IMR-90 (cell line): ENCODE results near the gene SLC15A1. TPM values are rescaled to one million over a fixed set of nuclear protein-coding genes. Genes with fewer than 3 reads are reported as not detected.

Source experiments
- ATAC-seq: fragments of 200-7000 bp; cut with Tn5 transposase; 2 replicates; pipeline ENCODE4 v1.9.1; 2020; ENCODE audit warnings: low read depth, mild to moderate bottlenecking, moderate library complexity
- BruUV-seq: library from RNA; stranded (reverse); fragments of 400-500 nt; replicated peaks from 2 replicates; lab custom pipeline; 2021; lab: Mats Ljungman, UMichigan
- CTCF ChIA-PET: fragments of 300-600 bp; formaldehyde crosslinking; extraction: SDS; loops from one replicate; lab custom pipeline; 2021; ENCODE audit warnings: antibody characterized with exemption; lab: Yijun Ruan, JAX
- POLR2A ChIA-PET: fragments of 300-600 bp; sonication (Branson Sonifier 250); formaldehyde crosslinking; loops from one replicate; lab custom pipeline; 2022; ENCODE audit warnings: antibody characterized with exemption; ENCODE audit not compliant: unreplicated experiment; lab: Charles Lee
- DNase-seq: peaks from one replicate; pipeline ENCODE4 v3.0.0; 2013
- H2AFZ ChIP-seq: replicated peaks from 2 replicates; pipeline ENCODE3; 2013; ENCODE audit warnings: low read length, mild to moderate bottlenecking; ENCODE audit not compliant: poor library complexity
- H2AK5ac ChIP-seq: 2 replicates; pipeline ENCODE4 v1.6.1; 2013; ENCODE audit warnings: low read depth, low read length, inconsistent platforms
- H2AK9ac ChIP-seq: replicated peaks from 2 replicates; pipeline ENCODE3; 2013; ENCODE audit warnings: mild to moderate bottlenecking, low read depth, low read length, moderate library complexity; ENCODE audit not compliant: poor library complexity
- H2BK120ac ChIP-seq: 2 replicates; pipeline ENCODE4 v1.6.1; 2013; ENCODE audit warnings: low read depth, low read length, inconsistent platforms
- H2BK15ac ChIP-seq: 3 replicates; pipeline ENCODE4 v1.6.1; 2013; ENCODE audit warnings: low read depth, low read length, inconsistent platforms
- H2BK20ac ChIP-seq: 2 replicates; pipeline ENCODE4 v1.6.1; 2013; ENCODE audit warnings: low read depth, mild to moderate bottlenecking, inconsistent platforms, low read length, moderate library complexity
- H2BK5ac ChIP-seq: 2 replicates; pipeline ENCODE4 v1.6.1; 2013; ENCODE audit warnings: mild to moderate bottlenecking, low read depth, low read length, inconsistent platforms; ENCODE audit not compliant: poor library complexity, severe bottlenecking
- H3K14ac ChIP-seq: replicated peaks from 2 replicates; pipeline ENCODE4 v1.6.1; 2013; ENCODE audit warnings: low read depth, low read length, inconsistent platforms
- H3K18ac ChIP-seq: 2 replicates; pipeline ENCODE4 v1.6.1; 2013; ENCODE audit warnings: low read depth, low read length, control low read depth
- H3K23ac ChIP-seq: 2 replicates; pipeline ENCODE4 v1.6.1; 2013; ENCODE audit warnings: low read depth, low read length, inconsistent platforms
- H3K27ac ChIP-seq: 2 replicates; pipeline ENCODE4 v1.5.1; 2013; ENCODE audit warnings: mild to moderate bottlenecking, control low read depth, low read length; ENCODE audit not compliant: insufficient read depth
- H3K27me3 ChIP-seq: 2 replicates; pipeline ENCODE4 v1.6.1; 2013; ENCODE audit warnings: low read length; ENCODE audit not compliant: control insufficient read depth, insufficient read depth
- H3K36me3 ChIP-seq: 2 replicates; pipeline ENCODE4 v1.6.1; 2013; ENCODE audit warnings: low read length, mixed read lengths; ENCODE audit not compliant: control insufficient read depth, insufficient read depth
- H3K4ac ChIP-seq: 2 replicates; pipeline ENCODE4 v1.6.1; 2013; ENCODE audit warnings: low read depth, low read length, inconsistent platforms
- H3K4me1 ChIP-seq: 2 replicates; pipeline ENCODE4 v1.6.1; 2013; ENCODE audit warnings: low read length, mixed read lengths; ENCODE audit not compliant: control insufficient read depth, insufficient read depth
- H3K4me2 ChIP-seq: 2 replicates; pipeline ENCODE4 v1.6.1; 2013; ENCODE audit warnings: low read depth, mild to moderate bottlenecking, control low read depth, low read length, moderate library complexity
- H3K4me3 ChIP-seq: 2 replicates; pipeline ENCODE4 v1.5.1; 2013; ENCODE audit warnings: low read depth, mild to moderate bottlenecking, control low read depth, low read length, moderate library complexity; ENCODE audit not compliant: insufficient read depth
- H3K56ac ChIP-seq: 2 replicates; pipeline ENCODE4 v1.6.1; 2013; ENCODE audit warnings: low read length, inconsistent platforms; ENCODE audit not compliant: insufficient read depth; ENCODE audit errors: extremely low read depth
- H3K79me1 ChIP-seq, 2 experiments: 2 replicates each; pipeline ENCODE4 v1.6.1; 2013; ENCODE audit warnings: low read length in 2 of 2, inconsistent platforms in 1 of 2, low read depth in 1 of 2
- H3K9ac ChIP-seq: 2 replicates; pipeline ENCODE4 v1.6.1; 2013; ENCODE audit warnings: low read depth, low read length, control low read depth
- H3K9me1 ChIP-seq: 2 replicates; pipeline ENCODE4 v1.6.1; 2013; ENCODE audit warnings: low read length, inconsistent platforms; ENCODE audit not compliant: insufficient read depth
- H3K9me3 ChIP-seq: 2 replicates; pipeline ENCODE4 v1.6.1; 2013; ENCODE audit warnings: low read length; ENCODE audit not compliant: control insufficient read depth, insufficient read depth
- H4K20me1 ChIP-seq: 2 replicates; pipeline ENCODE4 v1.6.1; 2013; ENCODE audit warnings: low read length, inconsistent platforms; ENCODE audit not compliant: insufficient read depth
- H4K5ac ChIP-seq: 2 replicates; pipeline ENCODE4 v1.6.1; 2013; ENCODE audit warnings: mild to moderate bottlenecking, low read depth, low read length, control low read depth
- H4K8ac ChIP-seq, 2 experiments: 2 replicates each; pipeline ENCODE4 v1.6.1; 2013; ENCODE audit warnings: low read depth in 2 of 2, low read length in 2 of 2, control low read depth in 1 of 2, inconsistent platforms in 1 of 2
- H4K91ac ChIP-seq: 2 replicates; pipeline ENCODE4 v1.6.1; 2013; ENCODE audit warnings: low read depth, low read length, inconsistent platforms; ENCODE audit not compliant: insufficient read depth
- BHLHE40 ChIP-seq: fragments of 150-350 bp; IDR thresholded peaks from 2 replicates; pipeline ENCODE4 v1.6.1; 2016; ENCODE audit warnings: mild to moderate bottlenecking, low read depth, low read length
- CEBPB ChIP-seq: IDR thresholded peaks from 2 replicates; pipeline ENCODE4 v1.6.1; 2012; ENCODE audit warnings: low read depth, low read length, improper control_type of control experiment
- CHD1 ChIP-seq: IDR thresholded peaks from 2 replicates; pipeline ENCODE4 v1.6.1; 2012; ENCODE audit warnings: low read depth, low read length, improper control_type of control experiment
- FOS ChIP-seq: fragments of 150-350 bp; IDR thresholded peaks from 2 replicates; pipeline ENCODE4 v1.6.1; 2016; ENCODE audit warnings: low read depth, low read length
- MAFK ChIP-seq: IDR thresholded peaks from 2 replicates; pipeline ENCODE4 v1.6.1; 2012; ENCODE audit warnings: low read depth, low read length, improper control_type of control experiment
- MAZ ChIP-seq: IDR thresholded peaks from 2 replicates; pipeline ENCODE4 v1.6.1; 2012; ENCODE audit warnings: low read depth, mild to moderate bottlenecking, low read length, improper control_type of control experiment, moderate library complexity, borderline replicate concordance
- MXI1 ChIP-seq: IDR thresholded peaks from 2 replicates; pipeline ENCODE4 v1.6.1; 2012; ENCODE audit warnings: low read depth, mild to moderate bottlenecking, low read length, moderate library complexity, borderline replicate concordance
- NFE2L2 ChIP-seq: fragments of 150-350 bp; IDR thresholded peaks from 2 replicates; pipeline ENCODE4 v1.6.1; 2016; ENCODE audit warnings: low read depth, mild to moderate bottlenecking, low read length
- POLR2A ChIP-seq: IDR thresholded peaks from 2 replicates; pipeline ENCODE4 v1.6.1; 2012; ENCODE audit warnings: mild to moderate bottlenecking, low read depth, low read length
- RAD21 ChIP-seq: IDR thresholded peaks from 2 replicates; pipeline ENCODE4 v1.6.1; 2012; ENCODE audit warnings: low read length, improper control_type of control experiment
- RCOR1 ChIP-seq: IDR thresholded peaks from 2 replicates; pipeline ENCODE4 v1.6.1; 2012; ENCODE audit warnings: mild to moderate bottlenecking, low read length, improper control_type of control experiment; ENCODE audit not compliant: insufficient replicate concordance
- RFX5 ChIP-seq: IDR thresholded peaks from 2 replicates; pipeline ENCODE4 v1.8.0; 2012; ENCODE audit warnings: low read depth, mild to moderate bottlenecking, low read length, moderate library complexity
- SMC3 ChIP-seq: fragments of 150-350 bp; IDR thresholded peaks from 2 replicates; pipeline ENCODE4 v1.6.1; 2016; ENCODE audit warnings: low read depth, mild to moderate bottlenecking, antibody characterized with exemption, low read length, moderate library complexity
- WGBS, 2 experiments: methylation state at CpG; one replicate each; pipeline versions ENCODE4 v1.1.5 to v1.1.7; 2013; ENCODE audit warnings: missing lambda C conversion rate in 2 of 2; ENCODE audit not compliant: insufficient read length in 1 of 2; ENCODE audit errors: extremely low coverage in 2 of 2; 5-methylcytosine and 5-hydroxymethylcytosine counted together
- dilution Hi-C: fragments of 300-500 bp; cut with HindIII; formaldehyde crosslinking; loops from one replicate; pipeline ENCODE4 v1.14.3; 2018; ENCODE audit warnings: low sequenced_read_pairs; ENCODE audit not compliant: unreplicated experiment
- in situ Hi-C: fragments of 300-500 bp; cut with MboI; formaldehyde crosslinking; loops from 3 replicates; pipeline ENCODE4 v1.14.3; 2019; ENCODE audit warnings: low sequenced_read_pairs, inconsistent platforms, mixed read lengths
- intact Hi-C: fragments of 100-400 bp; cut with micrococcal nuclease; formaldehyde crosslinking; loops from 2 replicates; pipeline ENCODE4 v1.10.0; 2022
- polyA plus RNA-seq, 3 experiments: library from polyadenylated mRNA; depleted of rRNA; stranded (reverse); fragments of >200 nt; gene quantifications; 2 replicates each; pipeline ENCODE4 v1.2.3, GENCODE V29; 2012; ENCODE audit warnings: low replicate concordance in 1 of 3
- total RNA-seq: library from RNA; depleted of rRNA; stranded (reverse); fragments of >200 nt; gene quantifications from 2 replicates; pipeline ENCODE4 v1.2.3, GENCODE V29; 2012
- TF ChIP-seq, protein P1 (sequence below): fragments of 150-350 bp; IDR thresholded peaks from 2 replicates; pipeline ENCODE4 v1.6.1; 2016; ENCODE audit warnings: low read depth, mild to moderate bottlenecking, low read length, moderate library complexity, borderline replicate concordance
- TF ChIP-seq, protein P2 (sequence below): conservative IDR thresholded peaks from 2 replicates; pipeline ENCODE4 v1.5.1; 2012; ENCODE audit warnings: mild to moderate bottlenecking, low read depth, low read length, improper control_type of control experiment
- TF ChIP-seq, protein P3 (sequence below): fragments of 150-350 bp; IDR thresholded peaks from 2 replicates; pipeline ENCODE4 v1.6.1; 2017; ENCODE audit warnings: mild to moderate bottlenecking, antibody characterized with exemption, low read length, low read depth

SLC15A1 gene
- total and polyA plus RNA-seq, 2 of the 4 experiments (the other 2 are of a cell fraction) = not detected

DNA sequence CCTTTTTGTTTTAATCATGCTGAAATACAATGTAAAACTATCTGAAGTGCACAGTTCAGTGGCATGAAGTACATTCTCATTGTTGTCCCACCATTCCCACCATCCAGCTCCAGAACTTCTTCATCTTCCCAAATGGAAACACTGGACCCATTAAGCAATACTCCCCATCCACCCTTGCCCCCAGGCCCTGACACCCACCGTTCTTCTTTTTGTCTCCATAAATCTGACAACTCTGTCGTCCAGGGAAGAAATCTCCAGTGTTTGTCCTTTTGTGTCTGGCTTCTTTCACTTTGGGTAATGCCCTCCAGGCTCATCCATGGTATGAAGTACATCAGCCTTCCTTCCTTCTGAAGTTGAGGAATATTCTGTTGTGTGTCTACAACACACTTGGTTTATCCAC, 2.6 kb upstream of the SLC15A1 start:
- Histone ChIP-seq H3K79me1 (no peaks in the 10 kb centered on the region), H3K9me1 (no peaks in the 10 kb centered on the region), H2BK20ac (no peak overlapping the region), H2AK5ac (no peak overlapping the region), H3K27ac (no peak overlapping the region), H2AFZ (no peak overlapping the region), H2BK5ac (no peak overlapping the region), H4K8ac (no peak overlapping the region), H3K27me3 (peaks cover 37% of the 10 kb centered on the region), H3K4ac (no peak overlapping the region), H3K4me1 (no peaks in the 10 kb centered on the region; the same call in 1 of the 2 replicates), H2BK120ac (no peak overlapping the region), H3K56ac (no peak overlapping the region), H3K14ac (no peak overlapping the region), H3K18ac (no peak overlapping the region), H3K4me3 (no peak overlapping the region), H3K4me2 (no peak overlapping the region), H4K91ac (no peak overlapping the region), H4K20me1 (no peaks in the 10 kb centered on the region), H2AK9ac (no peak overlapping the region), H2BK15ac (no peak overlapping the region), H3K23ac (no peak overlapping the region), H4K5ac (no peak overlapping the region), H3K36me3 (no peaks in the 10 kb centered on the region; the same call in 1 of the 2 replicates), H3K9ac (no peak overlapping the region), H3K9me3 (peaks cover 9% of the 10 kb centered on the region)
- CTCF ChIA-PET = no interaction called here
- in situ Hi-C loops (no loop called here), dilution Hi-C loops (no loop called here), intact Hi-C loops (no loop called here)
- ATAC-seq (no peak), DNase-seq (no peak)
- BruUV-seq = no TSS peak
- no CpG with 5 or more reads among the region's 2 CpGs for WGBS, 2 experiments
- TF ChIP-seq MAFK (no peak), NFE2L2 (no peak), SMC3 (no peak), MXI1 (no peak), RAD21 (no peak), CHD1 (no peak), FOS (no peak), MAZ (no peak), RFX5 (no peak), CEBPB (no peak), POLR2A (no peak), RCOR1 (no peak), BHLHE40 (no peak)
- TF ChIP-seq, protein P1, sequence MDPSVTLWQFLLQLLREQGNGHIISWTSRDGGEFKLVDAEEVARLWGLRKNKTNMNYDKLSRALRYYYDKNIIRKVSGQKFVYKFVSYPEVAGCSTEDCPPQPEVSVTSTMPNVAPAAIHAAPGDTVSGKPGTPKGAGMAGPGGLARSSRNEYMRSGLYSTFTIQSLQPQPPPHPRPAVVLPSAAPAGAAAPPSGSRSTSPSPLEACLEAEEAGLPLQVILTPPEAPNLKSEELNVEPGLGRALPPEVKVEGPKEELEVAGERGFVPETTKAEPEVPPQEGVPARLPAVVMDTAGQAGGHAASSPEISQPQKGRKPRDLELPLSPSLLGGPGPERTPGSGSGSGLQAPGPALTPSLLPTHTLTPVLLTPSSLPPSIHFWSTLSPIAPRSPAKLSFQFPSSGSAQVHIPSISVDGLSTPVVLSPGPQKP = no peak
- TF ChIP-seq, protein P2, sequence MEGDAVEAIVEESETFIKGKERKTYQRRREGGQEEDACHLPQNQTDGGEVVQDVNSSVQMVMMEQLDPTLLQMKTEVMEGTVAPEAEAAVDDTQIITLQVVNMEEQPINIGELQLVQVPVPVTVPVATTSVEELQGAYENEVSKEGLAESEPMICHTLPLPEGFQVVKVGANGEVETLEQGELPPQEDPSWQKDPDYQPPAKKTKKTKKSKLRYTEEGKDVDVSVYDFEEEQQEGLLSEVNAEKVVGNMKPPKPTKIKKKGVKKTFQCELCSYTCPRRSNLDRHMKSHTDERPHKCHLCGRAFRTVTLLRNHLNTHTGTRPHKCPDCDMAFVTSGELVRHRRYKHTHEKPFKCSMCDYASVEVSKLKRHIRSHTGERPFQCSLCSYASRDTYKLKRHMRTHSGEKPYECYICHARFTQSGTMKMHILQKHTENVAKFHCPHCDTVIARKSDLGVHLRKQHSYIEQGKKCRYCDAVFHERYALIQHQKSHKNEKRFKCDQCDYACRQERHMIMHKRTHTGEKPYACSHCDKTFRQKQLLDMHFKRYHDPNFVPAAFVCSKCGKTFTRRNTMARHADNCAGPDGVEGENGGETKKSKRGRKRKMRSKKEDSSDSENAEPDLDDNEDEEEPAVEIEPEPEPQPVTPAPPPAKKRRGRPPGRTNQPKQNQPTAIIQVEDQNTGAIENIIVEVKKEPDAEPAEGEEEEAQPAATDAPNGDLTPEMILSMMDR = no peak
- TF ChIP-seq, protein P3, sequence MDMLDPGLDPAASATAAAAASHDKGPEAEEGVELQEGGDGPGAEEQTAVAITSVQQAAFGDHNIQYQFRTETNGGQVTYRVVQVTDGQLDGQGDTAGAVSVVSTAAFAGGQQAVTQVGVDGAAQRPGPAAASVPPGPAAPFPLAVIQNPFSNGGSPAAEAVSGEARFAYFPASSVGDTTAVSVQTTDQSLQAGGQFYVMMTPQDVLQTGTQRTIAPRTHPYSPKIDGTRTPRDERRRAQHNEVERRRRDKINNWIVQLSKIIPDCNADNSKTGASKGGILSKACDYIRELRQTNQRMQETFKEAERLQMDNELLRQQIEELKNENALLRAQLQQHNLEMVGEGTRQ = no peak
- POLR2A ChIA-PET = no interaction called here
